KMS-11 (cell line): ENCODE results near the gene EAF1.
"Not testable (repeated sequence)": the region's sequence is repeated elsewhere in the genome, so short reads cannot be mapped to it uniquely, and the experiment has no call there.

Experiments used
- H2AFZ ChIP-seq: fragments of 200-600 bp; sonication (generic); 2 replicates; pipeline ENCODE4 v1.6.1; 2016; ENCODE audit warnings: antibody characterized with exemption, mixed run types, low read depth
- H3K27ac ChIP-seq: fragments of 200-600 bp; sonication (generic); 2 replicates; pipeline ENCODE4 v1.6.1; 2016; ENCODE audit warnings: mild to moderate bottlenecking, mixed run types
- H3K27me3 ChIP-seq: fragments of 200-600 bp; sonication (generic); 2 replicates; pipeline ENCODE4 v1.6.1; 2017; ENCODE audit warnings: mild to moderate bottlenecking, low read depth, mixed run types, moderate library complexity; ENCODE audit not compliant: insufficient read depth
- H3K36me3 ChIP-seq: fragments of 200-600 bp; sonication (generic); 2 replicates; pipeline ENCODE4 v1.6.1; 2017; ENCODE audit warnings: mild to moderate bottlenecking, mixed run types; ENCODE audit not compliant: insufficient read depth
- H3K4me1 ChIP-seq: fragments of 200-600 bp; sonication (generic); 2 replicates; pipeline ENCODE4 v1.6.1; 2016; ENCODE audit warnings: mild to moderate bottlenecking, low read depth, mixed run types; ENCODE audit not compliant: poor library complexity, severe bottlenecking
- H3K4me2 ChIP-seq: fragments of 200-600 bp; sonication (generic); 2 replicates; pipeline ENCODE4 v1.7.0; 2016; ENCODE audit warnings: mild to moderate bottlenecking, mixed run types
- H3K4me3 ChIP-seq: fragments of 200-600 bp; sonication (generic); IDR thresholded peaks from 2 replicates; pipeline ENCODE4 v1.6.1; 2017; ENCODE audit warnings: low read depth, low read length, mixed read lengths; ENCODE audit not compliant: insufficient read depth
- H3K79me2 ChIP-seq: fragments of 200-600 bp; sonication (generic); 2 replicates; pipeline ENCODE4 v1.6.1; 2016; ENCODE audit warnings: low read depth, mixed run types; ENCODE audit not compliant: insufficient read depth
- H3K9ac ChIP-seq: fragments of 200-600 bp; sonication (generic); 2 replicates; pipeline ENCODE4 v1.6.1; 2016; ENCODE audit warnings: mild to moderate bottlenecking, mixed run types
- H4K20me1 ChIP-seq: fragments of 200-600 bp; sonication (generic); 2 replicates; pipeline ENCODE4 v1.6.1; 2016; ENCODE audit warnings: mild to moderate bottlenecking, mixed run types; ENCODE audit not compliant: insufficient read depth
- TF ChIP-seq, protein P1 (sequence below): fragments of 200-600 bp; sonication (generic); conservative IDR thresholded peaks from 2 replicates; pipeline ENCODE4 v1.6.1; 2017; ENCODE audit warnings: low read depth, mild to moderate bottlenecking, antibody characterized with exemption, low read length, moderate library complexity, mixed read lengths

The EAF1 gene

DNA sequence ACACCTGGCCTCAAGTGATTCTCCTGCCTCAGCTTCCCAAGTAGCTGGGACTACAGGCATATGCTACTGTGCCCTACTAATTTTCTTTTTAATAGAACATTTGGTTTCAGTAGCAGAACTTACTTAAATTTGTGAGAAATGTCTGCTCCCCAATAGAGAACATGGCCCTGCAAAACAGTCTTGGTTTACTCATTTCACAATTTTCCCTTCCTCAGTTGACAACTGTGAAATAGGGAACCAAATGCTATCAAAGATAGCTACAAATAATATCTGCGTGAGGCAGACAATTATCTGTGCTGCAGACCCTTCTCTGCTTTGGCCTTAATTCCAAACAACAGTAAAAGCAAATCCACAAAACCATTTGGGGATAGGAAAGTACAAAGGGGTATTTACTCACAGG lies 22.6 kb upstream of the EAF1 start:
- no peak overlapping the region for H2AFZ ChIP-seq
- TF ChIP-seq, protein P1, sequence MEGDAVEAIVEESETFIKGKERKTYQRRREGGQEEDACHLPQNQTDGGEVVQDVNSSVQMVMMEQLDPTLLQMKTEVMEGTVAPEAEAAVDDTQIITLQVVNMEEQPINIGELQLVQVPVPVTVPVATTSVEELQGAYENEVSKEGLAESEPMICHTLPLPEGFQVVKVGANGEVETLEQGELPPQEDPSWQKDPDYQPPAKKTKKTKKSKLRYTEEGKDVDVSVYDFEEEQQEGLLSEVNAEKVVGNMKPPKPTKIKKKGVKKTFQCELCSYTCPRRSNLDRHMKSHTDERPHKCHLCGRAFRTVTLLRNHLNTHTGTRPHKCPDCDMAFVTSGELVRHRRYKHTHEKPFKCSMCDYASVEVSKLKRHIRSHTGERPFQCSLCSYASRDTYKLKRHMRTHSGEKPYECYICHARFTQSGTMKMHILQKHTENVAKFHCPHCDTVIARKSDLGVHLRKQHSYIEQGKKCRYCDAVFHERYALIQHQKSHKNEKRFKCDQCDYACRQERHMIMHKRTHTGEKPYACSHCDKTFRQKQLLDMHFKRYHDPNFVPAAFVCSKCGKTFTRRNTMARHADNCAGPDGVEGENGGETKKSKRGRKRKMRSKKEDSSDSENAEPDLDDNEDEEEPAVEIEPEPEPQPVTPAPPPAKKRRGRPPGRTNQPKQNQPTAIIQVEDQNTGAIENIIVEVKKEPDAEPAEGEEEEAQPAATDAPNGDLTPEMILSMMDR, result no peak
- no peaks in the 10 kb centered on the region for H3K27me3 ChIP-seq
- no peaks in the 10 kb centered on the region for H4K20me1 ChIP-seq
- no peak overlapping the region for H3K9ac ChIP-seq
- H3K79me2 ChIP-seq, result no peaks in the 10 kb centered on the region
- no peaks in the 10 kb centered on the region for H3K4me1 ChIP-seq
- no peak overlapping the region for H3K27ac ChIP-seq
- no peaks in the 10 kb centered on the region for H3K36me3 ChIP-seq
- H3K4me3 ChIP-seq, result no peak overlapping the region
- no peak overlapping the region for H3K4me2 ChIP-seq

DNA sequence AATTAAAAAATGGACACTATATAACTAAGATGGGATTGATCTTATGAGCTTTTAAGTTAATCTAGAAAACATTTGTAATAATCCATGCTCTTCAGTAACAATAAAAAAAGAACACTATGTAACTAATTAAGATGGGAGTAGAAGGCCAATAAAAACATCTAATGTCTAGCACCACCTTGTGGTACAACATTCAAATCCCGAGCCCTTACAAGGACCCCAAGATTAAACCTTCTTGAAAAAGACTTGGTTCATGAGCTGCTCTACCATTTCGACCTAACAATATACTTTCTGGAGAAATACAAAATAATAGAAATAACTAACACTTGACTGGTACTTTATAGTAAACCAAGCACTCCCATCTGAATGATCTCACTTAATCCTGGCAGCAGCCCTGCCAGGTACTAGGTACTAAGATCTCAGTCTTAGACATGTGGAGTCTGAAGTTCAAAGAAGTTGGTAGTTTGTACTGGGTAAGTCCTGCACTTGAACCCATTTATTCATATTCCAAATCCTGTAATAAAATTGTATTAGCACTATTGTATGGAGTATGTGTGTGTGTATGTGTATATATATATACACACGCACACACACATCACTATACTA lies 21.8 kb upstream of the EAF1 start:
- no peaks in the 10 kb centered on the region for H3K4me1 ChIP-seq
- H3K9ac ChIP-seq, result no peak overlapping the region
- H3K4me3 ChIP-seq, result no peak overlapping the region
- H3K27me3 ChIP-seq, result no peaks in the 10 kb centered on the region
- no peak overlapping the region for H3K27ac ChIP-seq
- H4K20me1 ChIP-seq, result no peaks in the 10 kb centered on the region
- H3K36me3 ChIP-seq, result no peaks in the 10 kb centered on the region
- no peak overlapping the region for H3K4me2 ChIP-seq
- TF ChIP-seq, protein P1, result peak; percentile 55; the same call in 1 of the 2 replicates
- no peak overlapping the region for H2AFZ ChIP-seq
- no peaks in the 10 kb centered on the region for H3K79me2 ChIP-seq

DNA sequence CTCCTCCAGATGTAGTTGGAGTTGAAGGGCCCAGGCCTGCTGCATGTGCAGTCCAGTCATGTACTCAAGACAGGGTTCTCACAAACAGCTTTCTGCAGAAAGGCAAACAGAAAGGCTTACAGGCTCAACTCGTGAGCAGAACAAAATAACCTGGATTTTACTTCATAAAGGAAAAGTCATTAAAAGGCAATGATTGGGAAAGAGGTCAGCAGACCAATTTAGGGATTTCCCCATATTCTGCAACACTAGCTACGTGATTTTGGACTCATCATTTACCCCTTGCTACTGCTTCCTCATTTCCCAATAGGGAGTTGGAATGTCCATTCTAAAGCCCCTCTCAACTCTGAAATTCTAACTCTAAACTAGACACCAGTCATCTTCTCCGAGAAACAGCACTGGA lies 18.2 kb upstream of the EAF1 start:
- Histone ChIP-seq H3K27me3 (no peaks in the 10 kb centered on the region), H2AFZ (no peak overlapping the region), H3K4me1 (no peaks in the 10 kb centered on the region), H3K4me3 (no peak overlapping the region), H3K9ac (no peak overlapping the region), H3K4me2 (no peak overlapping the region), H3K79me2 (no peaks in the 10 kb centered on the region), H3K36me3 (no peaks in the 10 kb centered on the region), H3K27ac (no peak overlapping the region), H4K20me1 (no peaks in the 10 kb centered on the region)
- TF ChIP-seq, protein P1, result no peak

DNA sequence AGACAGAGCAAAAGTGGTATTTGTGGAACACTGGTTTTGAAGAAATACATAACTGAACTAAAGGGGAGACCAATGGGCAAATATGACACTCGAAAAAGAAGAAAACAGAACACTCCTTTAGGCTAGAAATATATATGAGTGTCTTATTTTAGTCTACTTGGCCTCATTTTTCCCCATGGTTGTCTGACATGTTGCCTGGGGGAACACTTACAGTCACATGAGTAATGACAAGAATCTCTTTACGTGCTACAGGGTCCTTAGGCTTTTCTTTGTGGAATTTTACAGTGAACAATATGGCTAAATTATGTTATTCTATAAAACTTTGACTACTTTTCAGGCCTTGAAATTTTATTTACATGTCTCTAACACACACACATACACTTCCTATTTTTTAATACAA lies 17.6 kb upstream of the EAF1 start:
- TF ChIP-seq, protein P1, result no peak
- Histone ChIP-seq H3K27ac (no peak overlapping the region), H2AFZ (no peak overlapping the region)

DNA sequence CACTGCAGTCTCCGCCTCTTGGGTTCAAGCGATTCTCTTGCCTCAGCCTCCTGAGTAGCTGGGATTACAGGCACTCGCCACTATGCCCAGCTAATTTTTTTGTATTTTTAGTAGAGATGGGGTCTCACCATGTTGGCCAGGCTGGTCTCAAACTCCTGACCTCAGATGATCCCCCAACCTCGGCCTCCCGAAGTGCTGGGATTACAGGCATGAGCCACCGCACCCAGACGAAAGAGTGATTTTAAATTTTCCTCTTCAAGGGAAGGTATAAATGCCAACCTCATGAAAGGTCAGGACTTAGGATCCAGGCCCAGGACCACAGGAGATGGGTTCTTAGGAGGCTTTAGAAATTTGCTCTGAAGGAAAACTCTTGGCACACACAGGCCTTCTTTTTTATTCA lies 16.4 kb upstream of the EAF1 start:
- H3K27ac ChIP-seq, H4K20me1 ChIP-seq, H3K4me1 ChIP-seq, H3K9ac ChIP-seq, H3K4me3 ChIP-seq, H3K79me2 ChIP-seq, H2AFZ ChIP-seq, H3K27me3 ChIP-seq, H3K4me2 ChIP-seq, H3K36me3 ChIP-seq: not testable (repeated sequence)

More for the DNA sequence above, 17.6 kb upstream of the EAF1 start:
- Histone ChIP-seq H3K79me2 (no peaks in the 10 kb centered on the region), H3K4me2 (no peak overlapping the region), H4K20me1 (no peaks in the 10 kb centered on the region), H3K27me3 (no peaks in the 10 kb centered on the region), H3K4me3 (no peak overlapping the region), H3K9ac (no peak overlapping the region), H3K4me1 (no peaks in the 10 kb centered on the region), H3K36me3 (no peaks in the 10 kb centered on the region)
